K562 treated with DMSO at 1 percent for 12 hours (cell line): ENCODE measurements around the gene HSD17B8. TPM values are rescaled to one million over a fixed set of nuclear protein-coding genes. Genes with fewer than 3 reads are reported as not detected.

Experiments used
- total RNA-seq: library from RNA; unstranded; fragments of 300-600 nt; gene quantifications from 2 replicates; pipeline ENCODE4 v1.2.3, GENCODE V29; 2022; ENCODE audit not compliant: insufficient read depth

HSD17B8 gene
- 16.8 TPM in 2 replicates for total RNA-seq

DNA sequence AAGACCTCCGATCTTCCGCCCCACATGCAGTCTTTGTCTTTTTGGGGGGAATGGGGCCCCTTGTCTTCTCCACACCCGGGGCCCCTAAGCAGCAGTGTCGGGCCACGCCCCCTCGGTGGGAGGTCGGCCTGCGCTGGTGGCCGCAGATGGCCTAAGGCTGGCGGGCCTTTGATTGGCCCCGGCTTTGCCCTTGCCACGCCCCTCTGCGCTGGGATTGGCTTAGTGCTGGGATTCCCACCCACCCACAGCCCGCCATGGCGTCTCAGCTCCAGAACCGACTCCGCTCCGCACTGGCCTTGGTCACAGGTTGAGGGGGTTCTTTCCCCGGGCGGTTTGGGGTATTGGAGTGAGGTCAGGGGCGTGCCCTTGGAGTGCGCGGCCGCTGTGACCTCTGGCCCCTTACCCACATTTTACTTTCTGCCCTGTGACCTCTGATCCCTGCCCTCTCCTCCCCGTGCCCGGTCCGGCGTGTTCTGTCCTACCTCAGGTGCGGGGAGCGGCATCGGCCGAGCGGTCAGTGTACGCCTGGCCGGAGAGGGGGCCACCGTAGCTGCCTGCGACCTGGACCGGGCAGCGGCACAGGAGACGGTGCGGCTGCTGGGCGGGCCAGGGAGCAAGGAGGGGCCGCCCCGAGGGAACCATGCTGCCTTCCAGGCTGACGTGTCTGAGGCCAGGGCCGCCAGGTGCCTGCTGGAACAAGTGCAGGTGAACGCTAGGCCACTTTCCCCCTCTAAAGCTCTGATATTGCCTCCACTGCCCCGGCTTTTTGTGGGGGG is at the start of gene HSD17B8:
Gene HSD17B8 (plus strand): TSS at position 241 of the 776 bp plus-strand sequence. CDS start 14 bp downstream, at position 255.

DNA sequence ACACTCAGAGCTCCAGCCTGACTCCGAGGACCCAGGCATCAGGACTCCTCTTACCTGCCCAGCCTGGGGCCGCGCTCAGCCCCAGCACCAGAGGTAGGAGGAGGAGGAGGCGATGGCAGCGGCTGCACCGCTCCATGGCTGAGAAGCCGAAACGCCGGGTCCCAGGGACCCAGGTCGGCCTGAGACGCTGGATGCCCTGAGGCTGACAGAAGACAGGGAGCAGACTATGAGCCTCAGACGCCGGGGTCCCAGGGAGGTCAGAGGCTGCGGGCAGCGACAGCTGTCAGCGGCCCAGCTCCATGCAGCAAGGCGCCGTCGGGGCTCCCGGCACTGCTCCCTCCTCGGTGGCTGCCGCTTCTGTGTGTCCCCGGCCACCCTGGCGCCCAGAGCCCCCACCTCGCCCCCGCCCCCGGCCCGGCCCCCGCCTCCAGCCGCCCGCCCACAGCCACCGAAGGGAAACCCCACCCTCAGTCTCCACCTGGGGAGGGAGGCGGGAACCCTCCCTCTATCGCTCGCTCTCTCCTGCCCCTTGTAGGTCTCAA is 12.3 kb upstream of the HSD17B8 start, which contains the start of gene COL11A2:
Gene COL11A2 (minus strand): TSS at position 363 of the 542 bp plus-strand sequence. CDS start 227 bp downstream, at position 136.

DNA sequence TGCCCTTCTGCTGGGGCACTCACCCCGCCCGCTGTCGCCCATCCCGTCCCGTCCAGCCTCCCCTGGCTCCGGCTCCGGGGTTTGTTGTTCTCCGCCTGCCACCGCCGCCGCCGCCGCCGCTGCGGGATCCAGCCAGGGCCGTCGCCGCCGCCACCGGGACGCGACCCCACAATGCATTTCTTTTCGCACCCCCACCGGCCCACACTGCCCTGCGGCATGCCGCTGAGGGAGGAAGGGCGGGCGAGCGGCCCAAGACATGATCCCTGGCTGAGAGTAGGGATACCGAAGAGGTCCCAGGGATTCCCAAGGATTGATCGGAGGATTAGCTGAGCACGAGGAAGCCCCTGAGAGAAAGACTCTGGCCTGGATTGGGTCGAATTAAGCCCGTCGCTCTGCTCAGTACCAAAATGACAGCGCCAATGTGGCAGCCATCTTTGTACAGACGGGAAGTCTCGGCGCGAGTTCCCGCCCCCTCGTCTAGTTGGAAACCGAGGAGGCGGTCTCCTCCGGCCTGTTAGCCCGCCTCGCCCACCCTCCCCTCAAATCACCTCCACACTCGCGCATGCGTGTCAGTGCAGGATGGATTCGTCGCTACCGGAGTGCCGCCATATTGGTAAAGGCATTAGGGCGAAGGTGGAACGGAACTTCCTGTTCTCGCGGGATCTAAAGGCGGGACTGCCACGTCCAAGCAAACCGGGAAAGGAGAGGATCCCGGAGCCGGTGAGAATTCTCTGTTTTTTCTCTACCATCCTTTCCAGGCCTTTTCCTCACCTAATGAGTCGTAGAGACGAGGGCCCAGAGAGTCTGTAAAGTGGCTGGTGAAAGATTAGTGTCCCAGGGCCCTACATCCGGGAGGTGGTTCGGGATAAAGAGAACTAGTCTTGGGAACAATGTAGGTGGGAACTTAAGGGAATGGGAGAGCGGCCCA is 4.0 kb upstream of the HSD17B8 start, which contains the start of the genes RXRB and SLC39A7:
Gene RXRB (minus strand): TSS at position 447 of the 928 bp plus-strand sequence. CDS start 189 bp downstream, at position 258.
Gene SLC39A7 (plus strand): TSS at position 649 of the 928 bp plus-strand sequence. CDS start 379 bp downstream, outside the sequence.

DNA sequence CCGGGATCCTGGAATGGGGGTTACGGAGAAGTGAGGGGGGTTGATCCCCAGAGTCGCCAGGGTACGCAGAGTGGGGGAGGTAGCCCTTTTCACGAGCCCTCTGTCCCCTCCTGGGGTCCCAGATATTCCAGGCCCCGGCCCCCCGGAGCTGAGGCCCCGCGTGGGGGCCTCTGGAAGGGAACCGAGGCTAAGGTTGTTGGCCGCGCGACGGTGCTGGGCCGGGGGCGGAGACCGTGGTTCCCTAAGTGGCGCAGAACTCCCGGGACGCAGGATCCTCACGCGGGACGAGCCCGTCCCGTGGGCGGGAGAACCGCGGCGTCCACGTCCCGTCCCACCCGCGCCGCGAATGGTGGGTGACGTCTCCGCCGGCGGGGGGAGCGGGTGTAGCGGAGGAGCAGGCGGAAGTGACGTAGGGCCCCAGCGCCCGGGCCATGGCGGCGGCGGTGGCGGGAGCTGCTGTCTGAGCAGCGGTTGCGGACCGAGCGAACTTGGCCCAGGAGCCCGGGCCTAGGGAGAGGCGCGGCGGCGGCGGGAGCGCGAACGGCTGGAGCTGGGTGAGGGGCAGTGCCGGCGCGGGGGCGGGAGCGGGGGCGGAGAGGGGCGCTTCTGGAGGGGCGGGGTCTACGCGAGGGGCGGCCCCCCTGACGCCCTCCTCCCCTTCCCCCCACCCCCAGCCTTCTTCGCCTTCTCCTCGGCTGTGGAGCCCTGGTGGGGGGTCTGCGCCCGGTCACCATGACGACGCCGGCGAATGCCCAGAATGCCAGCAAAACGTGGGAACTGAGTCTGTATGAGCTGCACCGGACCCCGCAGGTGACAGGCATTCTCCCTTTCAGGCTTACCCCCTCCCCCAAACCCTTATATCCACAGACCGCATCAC is 3.9 kb downstream of the HSD17B8 start, which contains the start of gene RING1:
Gene RING1 (plus strand): TSS at position 410 of the 877 bp plus-strand sequence. CDS start 323 bp downstream, at position 733.

Other genes starting within 250 kb of the HSD17B8 start
- 98.6 and 283 TPM in 2 replicates for gene BRD2, start 236.1 kb upstream of the HSD17B8 start, total RNA-seq
- not detected in 2 replicates for gene HLA-DOA, start 195.1 kb upstream of the HSD17B8 start, total RNA-seq
- gene HLA-DPA1, start 131.0 kb upstream of the HSD17B8 start, total RNA-seq = not detected in 2 replicates
- not detected in 2 replicates for gene HLA-DPB1, start 128.7 kb upstream of the HSD17B8 start, total RNA-seq
- gene COL11A2, start 12.2 kb upstream of the HSD17B8 start, total RNA-seq = 0.58 and 0.83 TPM in 2 replicates
- 28.9 and 37.5 TPM in 2 replicates for gene RXRB, start 4.0 kb upstream of the HSD17B8 start, total RNA-seq
- gene SLC39A7, start 3.8 kb upstream of the HSD17B8 start, total RNA-seq = 115 and 152 TPM in 2 replicates
- 49.0 and 55.3 TPM in 2 replicates for gene RING1, start 3.8 kb downstream of the HSD17B8 start, total RNA-seq
- gene VPS52, start 67.2 kb downstream of the HSD17B8 start, total RNA-seq = 24.9 and 42.0 TPM in 2 replicates
- 11,156 and 15,789 TPM in 2 replicates for gene RPS18, start 67.4 kb downstream of the HSD17B8 start, total RNA-seq
- 3.2 and 4.5 TPM in 2 replicates for gene B3GALT4, start 72.5 kb downstream of the HSD17B8 start, total RNA-seq
- 48.0 and 55.6 TPM in 2 replicates for gene WDR46, start 84.6 kb downstream of the HSD17B8 start, total RNA-seq
- 137 and 173 TPM in 2 replicates for gene PFDN6, start 84.9 kb downstream of the HSD17B8 start, total RNA-seq
- 19.0 and 32.5 TPM in 2 replicates for gene RGL2, start 94.3 kb downstream of the HSD17B8 start, total RNA-seq
- gene TAPBP, start 109.4 kb downstream of the HSD17B8 start, total RNA-seq = 52.5 and 171 TPM in 2 replicates
- gene ZBTB22, start 113.1 kb downstream of the HSD17B8 start, total RNA-seq = 10.6 and 12.5 TPM in 2 replicates
- 44.7 and 61.3 TPM in 2 replicates for gene DAXX, start 118.3 kb downstream of the HSD17B8 start, total RNA-seq
- gene KIFC1, start 187.2 kb downstream of the HSD17B8 start, total RNA-seq = 91.7 and 119 TPM in 2 replicates
- gene PHF1, start 206.4 kb downstream of the HSD17B8 start, total RNA-seq = 62.9 and 79.9 TPM in 2 replicates
- gene CUTA, start 213.5 kb downstream of the HSD17B8 start, total RNA-seq = 427 and 491 TPM in 2 replicates
- 1.1 and 10.1 TPM in 2 replicates for gene SYNGAP1, start 215.4 kb downstream of the HSD17B8 start, total RNA-seq
- gene ZBTB9, start 249.9 kb downstream of the HSD17B8 start, total RNA-seq = 7.0 and 13.1 TPM in 2 replicates